ENCODE data around the gene SDHAF2. TPM values are rescaled to one million over a fixed set of nuclear protein-coding genes. Genes with fewer than 3 reads are reported as not detected.

The SDHAF2 gene
- total RNA-seq, 1 experiment from 2014 or later = 43.2 TPM

DNA sequence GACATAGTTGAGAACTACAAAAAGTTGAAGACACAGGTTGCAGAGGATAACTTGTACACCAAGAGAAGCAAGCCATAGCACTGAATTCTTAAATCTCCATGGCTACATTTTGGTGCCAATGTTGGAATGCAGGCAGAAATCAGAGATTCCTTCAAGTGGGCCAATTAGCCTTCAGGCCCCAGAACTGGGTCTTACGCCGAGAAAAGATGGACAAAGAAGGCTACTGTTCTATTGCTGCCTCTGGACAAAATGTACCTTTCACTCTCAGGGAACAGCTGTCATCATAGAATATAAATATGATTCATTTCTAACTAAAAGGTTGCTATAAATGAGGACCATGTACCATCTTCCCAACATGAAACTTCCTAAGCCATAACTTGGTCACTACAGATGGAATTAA lies 23.9 kb upstream of the SDHAF2 start:
- POLR2A ChIA-PET = no interaction called here
- CTCF ChIA-PET = no interaction called here
- Histone ChIP-seq H3K36me3 (ENCODE audit: control insufficient read depth, insufficient read depth, low read length) (peaks cover 41% of the 10 kb centered on the region), H3K27me3 (ENCODE audit: control insufficient read depth, insufficient read depth, low read length) (no peaks in the 10 kb centered on the region), H3K9me3 (ENCODE audit: control insufficient read depth, insufficient read depth, low read depth, low read length) (no peaks in the 10 kb centered on the region), H3K4me1 (ENCODE audit: control insufficient read depth, insufficient read depth, low read length) (no peaks in the 10 kb centered on the region), H3K4me3 (ENCODE audit: low read depth in 2 of 2, low read length in 2 of 2) (no peak overlapping the region), H3K27ac (ENCODE audit: low read length) (no peak overlapping the region)
- TSS peak; percentile 1 for BruUV-seq (replicated peaks)
- intact Hi-C loops (cut with micrococcal nuclease; ENCODE audit: unreplicated experiment) = no loop called here
- DNase-seq (ENCODE audit: low read depth, low spot score) (no peak), ATAC-seq (no peak)
- in situ Hi-C loops (cut with HindIII; ENCODE audit: low pct_unique_long_range_greater_than_20kb, low sequenced_read_pairs) = no loop called here
- TF ChIP-seq TCF7L2 (IDR thresholded peaks at IDR 0.05; ENCODE audit: low read depth, low read length) (no peak), SIN3A (IDR thresholded peaks at IDR 0.05; ENCODE audit: borderline replicate concordance, insufficient read depth, low read depth, low read length) (no peak)

DNA sequence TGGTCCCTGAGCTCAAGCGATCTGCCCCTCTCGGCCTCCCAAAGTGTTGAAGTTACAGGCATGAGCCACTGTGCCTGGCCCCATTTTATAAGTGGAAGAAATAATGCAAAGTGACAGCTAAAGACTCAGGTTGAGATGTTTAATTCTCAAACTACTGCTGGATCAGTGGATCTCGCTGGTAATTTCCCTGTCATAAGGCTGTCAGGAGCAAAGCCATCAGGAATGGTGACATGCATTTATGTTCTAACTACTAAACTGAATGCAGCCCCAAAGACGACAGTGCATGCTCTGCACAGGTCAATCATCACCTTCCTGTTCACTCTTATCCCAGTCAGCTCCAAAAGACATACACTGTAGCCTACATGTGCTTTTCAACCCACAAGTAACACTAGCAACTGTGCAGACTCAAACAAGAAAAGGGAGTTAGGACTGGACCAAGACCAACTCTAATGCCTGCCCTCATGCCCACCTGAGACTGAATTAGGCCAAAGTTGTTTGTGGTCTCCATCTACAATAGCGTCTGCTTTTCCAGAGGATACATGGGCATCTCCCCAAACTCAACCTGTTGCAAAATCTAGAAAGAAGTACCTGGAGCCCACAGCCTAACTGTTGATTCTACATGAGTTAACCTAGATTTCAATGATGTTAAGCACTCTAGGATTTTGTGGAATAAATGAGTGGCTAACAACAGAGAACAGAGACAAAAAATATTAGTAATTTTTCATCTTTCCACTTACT lies 22.8 kb upstream of the SDHAF2 start:
- no peaks in the 10 kb centered on the region for H3K27me3 ChIP-seq (ENCODE audit: control insufficient read depth, insufficient read depth, low read length)
- peaks cover 46% of the 10 kb centered on the region for H3K36me3 ChIP-seq (ENCODE audit: control insufficient read depth, insufficient read depth, low read length)
- TSS peak; percentile 12 for BruUV-seq (replicated peaks)
- TF ChIP-seq SIN3A (IDR thresholded peaks at IDR 0.05; ENCODE audit: borderline replicate concordance, insufficient read depth, low read depth, low read length) = no peak
- TF ChIP-seq, protein P1, sequence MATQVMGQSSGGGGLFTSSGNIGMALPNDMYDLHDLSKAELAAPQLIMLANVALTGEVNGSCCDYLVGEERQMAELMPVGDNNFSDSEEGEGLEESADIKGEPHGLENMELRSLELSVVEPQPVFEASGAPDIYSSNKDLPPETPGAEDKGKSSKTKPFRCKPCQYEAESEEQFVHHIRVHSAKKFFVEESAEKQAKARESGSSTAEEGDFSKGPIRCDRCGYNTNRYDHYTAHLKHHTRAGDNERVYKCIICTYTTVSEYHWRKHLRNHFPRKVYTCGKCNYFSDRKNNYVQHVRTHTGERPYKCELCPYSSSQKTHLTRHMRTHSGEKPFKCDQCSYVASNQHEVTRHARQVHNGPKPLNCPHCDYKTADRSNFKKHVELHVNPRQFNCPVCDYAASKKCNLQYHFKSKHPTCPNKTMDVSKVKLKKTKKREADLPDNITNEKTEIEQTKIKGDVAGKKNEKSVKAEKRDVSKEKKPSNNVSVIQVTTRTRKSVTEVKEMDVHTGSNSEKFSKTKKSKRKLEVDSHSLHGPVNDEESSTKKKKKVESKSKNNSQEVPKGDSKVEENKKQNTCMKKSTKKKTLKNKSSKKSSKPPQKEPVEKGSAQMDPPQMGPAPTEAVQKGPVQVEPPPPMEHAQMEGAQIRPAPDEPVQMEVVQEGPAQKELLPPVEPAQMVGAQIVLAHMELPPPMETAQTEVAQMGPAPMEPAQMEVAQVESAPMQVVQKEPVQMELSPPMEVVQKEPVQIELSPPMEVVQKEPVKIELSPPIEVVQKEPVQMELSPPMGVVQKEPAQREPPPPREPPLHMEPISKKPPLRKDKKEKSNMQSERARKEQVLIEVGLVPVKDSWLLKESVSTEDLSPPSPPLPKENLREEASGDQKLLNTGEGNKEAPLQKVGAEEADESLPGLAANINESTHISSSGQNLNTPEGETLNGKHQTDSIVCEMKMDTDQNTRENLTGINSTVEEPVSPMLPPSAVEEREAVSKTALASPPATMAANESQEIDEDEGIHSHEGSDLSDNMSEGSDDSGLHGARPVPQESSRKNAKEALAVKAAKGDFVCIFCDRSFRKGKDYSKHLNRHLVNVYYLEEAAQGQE (IDR thresholded peaks at IDR 0.05; ENCODE audit: insufficient read depth in 1 of 2, low read depth in 2 of 2, low read length in 1 of 2) = no peak
- no peak; the same call in 1 of the 2 replicates for TF ChIP-seq POLR2AphosphoS5 (IDR thresholded peaks at IDR 0.05; ENCODE audit: low read depth, low read length)
- TF ChIP-seq, protein P2, sequence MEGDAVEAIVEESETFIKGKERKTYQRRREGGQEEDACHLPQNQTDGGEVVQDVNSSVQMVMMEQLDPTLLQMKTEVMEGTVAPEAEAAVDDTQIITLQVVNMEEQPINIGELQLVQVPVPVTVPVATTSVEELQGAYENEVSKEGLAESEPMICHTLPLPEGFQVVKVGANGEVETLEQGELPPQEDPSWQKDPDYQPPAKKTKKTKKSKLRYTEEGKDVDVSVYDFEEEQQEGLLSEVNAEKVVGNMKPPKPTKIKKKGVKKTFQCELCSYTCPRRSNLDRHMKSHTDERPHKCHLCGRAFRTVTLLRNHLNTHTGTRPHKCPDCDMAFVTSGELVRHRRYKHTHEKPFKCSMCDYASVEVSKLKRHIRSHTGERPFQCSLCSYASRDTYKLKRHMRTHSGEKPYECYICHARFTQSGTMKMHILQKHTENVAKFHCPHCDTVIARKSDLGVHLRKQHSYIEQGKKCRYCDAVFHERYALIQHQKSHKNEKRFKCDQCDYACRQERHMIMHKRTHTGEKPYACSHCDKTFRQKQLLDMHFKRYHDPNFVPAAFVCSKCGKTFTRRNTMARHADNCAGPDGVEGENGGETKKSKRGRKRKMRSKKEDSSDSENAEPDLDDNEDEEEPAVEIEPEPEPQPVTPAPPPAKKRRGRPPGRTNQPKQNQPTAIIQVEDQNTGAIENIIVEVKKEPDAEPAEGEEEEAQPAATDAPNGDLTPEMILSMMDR (IDR thresholded peaks at IDR 0.05) = no peak
- no peak for TF ChIP-seq TCF7L2 (IDR thresholded peaks at IDR 0.05; ENCODE audit: low read depth, low read length)
- in situ Hi-C loops (cut with HindIII; ENCODE audit: low pct_unique_long_range_greater_than_20kb, low sequenced_read_pairs) (no loop called here), intact Hi-C loops (cut with micrococcal nuclease; ENCODE audit: unreplicated experiment) (no loop called here)
- ChIA-PET CTCF (no interaction called here), POLR2A (no interaction called here)
- H3K27ac ChIP-seq (ENCODE audit: low read length) = no peak overlapping the region
- no peak overlapping the region for H3K4me3 ChIP-seq (ENCODE audit: low read depth in 2 of 2, low read length in 2 of 2)
- no peak for ATAC-seq
- no peaks in the 10 kb centered on the region for H3K4me1 ChIP-seq (ENCODE audit: control insufficient read depth, insufficient read depth, low read length)
- DNase-seq (ENCODE audit: low read depth, low spot score) = no peak
- no peaks in the 10 kb centered on the region for H3K9me3 ChIP-seq (ENCODE audit: control insufficient read depth, insufficient read depth, low read depth, low read length)

DNA sequence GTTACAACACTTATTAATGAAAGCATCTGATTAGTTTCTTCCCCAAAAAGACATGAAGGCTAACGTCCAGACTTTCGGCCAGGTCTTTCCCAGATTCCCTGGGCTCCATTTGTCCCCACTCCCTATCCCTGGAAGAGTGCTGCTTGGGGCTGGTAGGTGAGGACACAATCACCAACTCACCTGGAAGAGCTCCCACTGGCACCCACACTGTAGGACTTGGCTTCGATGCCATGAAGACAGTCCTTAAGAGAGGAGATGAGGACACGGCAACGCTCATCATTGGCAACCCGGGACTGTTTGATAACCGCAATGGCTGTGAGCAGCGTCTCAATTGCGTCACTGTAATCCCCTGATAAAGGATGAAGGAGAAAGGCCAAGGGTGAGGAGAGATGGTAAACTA lies 18.3 kb upstream of the SDHAF2 start:
- in situ Hi-C loops (cut with HindIII; ENCODE audit: low pct_unique_long_range_greater_than_20kb, low sequenced_read_pairs) (no loop called here), intact Hi-C loops (cut with micrococcal nuclease; ENCODE audit: unreplicated experiment) (no loop called here)
- H3K4me3 ChIP-seq (ENCODE audit: low read depth in 2 of 2, low read length in 2 of 2) = no peak overlapping the region
- H3K4me1 ChIP-seq (ENCODE audit: control insufficient read depth, insufficient read depth, low read length) = no peaks in the 10 kb centered on the region
- no TSS peak for BruUV-seq (replicated peaks)
- H3K27me3 ChIP-seq (ENCODE audit: control insufficient read depth, insufficient read depth, low read length) = no peaks in the 10 kb centered on the region
- no peak for TF ChIP-seq TCF7L2 (IDR thresholded peaks at IDR 0.05; ENCODE audit: low read depth, low read length)
- TF ChIP-seq, protein P1 (IDR thresholded peaks at IDR 0.05; ENCODE audit: insufficient read depth in 1 of 2, low read depth in 2 of 2, low read length in 1 of 2) = no peak
- no peaks in the 10 kb centered on the region for H3K9me3 ChIP-seq (ENCODE audit: control insufficient read depth, insufficient read depth, low read depth, low read length)
- no peak for DNase-seq (ENCODE audit: low read depth, low spot score)
- ChIA-PET POLR2A (no interaction called here), CTCF (no interaction called here)
- H3K36me3 ChIP-seq (ENCODE audit: control insufficient read depth, insufficient read depth, low read length) = peaks cover 52% of the 10 kb centered on the region
- no peak overlapping the region for H3K27ac ChIP-seq (ENCODE audit: low read length)
- ATAC-seq = no peak

All from Panc1 (cell line).